Neural cell (in vitro differentiated cells): ENCODE data around the gene TNFRSF13B. TPM values are rescaled to one million over a fixed set of nuclear protein-coding genes. Genes with fewer than 3 reads are reported as not detected.

ENCODE experiments used
- H2AFZ ChIP-seq: fragments of 200-600, 300-800 bp; sonication (generic), shearing (Covaris generic); 2 replicates; pipeline ENCODE4 v1.6.0; 2014; ENCODE audit warnings: low read depth, mild to moderate bottlenecking, antibody characterized with exemption, low read length, moderate library complexity
- H3F3A ChIP-seq: fragments of 200-600 bp; shearing (Covaris generic); 2 replicates; pipeline ENCODE4 v1.6.1; 2016; ENCODE audit warnings: mild to moderate bottlenecking, moderate library complexity, mixed read lengths, antibody characterized with exemption, low read length; ENCODE audit not compliant: insufficient read depth, poor library complexity, severe bottlenecking
- H3K27ac ChIP-seq: fragments of 200-600, 300-800 bp; sonication (generic), shearing (Covaris generic); 2 replicates; pipeline ENCODE4 v1.5.1; 2014; ENCODE audit warnings: mild to moderate bottlenecking, low read length, moderate library complexity
- H3K27me3 ChIP-seq: fragments of 300-800, 200-600 bp; sonication (generic), shearing (Covaris generic); 2 replicates; pipeline ENCODE4 v1.6.0; 2014; ENCODE audit warnings: mild to moderate bottlenecking, low read depth, low read length, moderate library complexity; ENCODE audit not compliant: insufficient read depth
- H3K36me3 ChIP-seq: fragments of 300-800, 200-600 bp; sonication (generic), shearing (Covaris generic); 2 replicates; pipeline ENCODE4 v1.5.1; 2014; ENCODE audit warnings: mild to moderate bottlenecking, antibody characterized with exemption, low read length, moderate library complexity; ENCODE audit not compliant: insufficient read depth
- H3K4me2 ChIP-seq: fragments of 300-800, 200-600 bp; sonication (generic), shearing (Covaris generic); 2 replicates; pipeline ENCODE4 v1.6.0; 2014; ENCODE audit warnings: mild to moderate bottlenecking, low read length
- H3K4me3 ChIP-seq: fragments of 300-800, 200-600 bp; sonication (generic), shearing (Covaris generic); 2 replicates; pipeline ENCODE4 v1.5.1; 2014; ENCODE audit warnings: mild to moderate bottlenecking, low read length, moderate library complexity
- H3K79me2 ChIP-seq: fragments of 200-600 bp; shearing (Covaris generic); replicated peaks from 2 replicates; pipeline ENCODE4 v1.6.0; 2014; ENCODE audit warnings: mild to moderate bottlenecking, low read length, moderate library complexity; ENCODE audit not compliant: insufficient read depth
- H3K9ac ChIP-seq: fragments of 300-800, 200-600 bp; sonication (generic), shearing (Covaris generic); 2 replicates; pipeline ENCODE4 v1.6.1; 2016; ENCODE audit warnings: mild to moderate bottlenecking, low read length, mixed read lengths
- H3K9me2 ChIP-seq: fragments of 200-600 bp; shearing (Covaris generic); 2 replicates; pipeline ENCODE4 v1.6.1; 2016; ENCODE audit warnings: mild to moderate bottlenecking, low read length, mixed read lengths; ENCODE audit not compliant: insufficient read depth
- H3K9me3 ChIP-seq: fragments of 200-600, 300-800 bp; sonication (generic), shearing (Covaris generic); 2 replicates; pipeline ENCODE4 v1.6.1; 2016; ENCODE audit warnings: mild to moderate bottlenecking, mixed run types, low read length, moderate library complexity, mixed read lengths
- H4K20me1 ChIP-seq: fragments of 200-600 bp; shearing (Covaris generic); 2 replicates; pipeline ENCODE4 v1.6.1; 2016; ENCODE audit warnings: mild to moderate bottlenecking, mixed run types; ENCODE audit not compliant: insufficient read depth
- EP300 ChIP-seq: fragments of 450-650 bp; conservative IDR thresholded peaks from 2 replicates; pipeline ENCODE4 v1.6.1; 2014; ENCODE audit warnings: antibody characterized with exemption, mild to moderate bottlenecking, moderate library complexity; ENCODE audit not compliant: poor library complexity, severe bottlenecking
- EZH2 ChIP-seq: fragments of 200-600, 300-800 bp; shearing (Covaris generic), sonication (generic); IDR thresholded peaks from 2 replicates; pipeline ENCODE4 v1.6.1; 2014; ENCODE audit warnings: antibody characterized with exemption, low read length, borderline replicate concordance, mild to moderate bottlenecking; ENCODE audit not compliant: insufficient read depth, poor library complexity, severe bottlenecking
- MXI1 ChIP-seq: fragments of 450-650 bp; conservative IDR thresholded peaks from 2 replicates; pipeline ENCODE4 v1.6.1; 2014; ENCODE audit warnings: antibody characterized with exemption, mild to moderate bottlenecking; ENCODE audit not compliant: poor library complexity, severe bottlenecking
- POLR2AphosphoS5 ChIP-seq: IDR thresholded peaks from 2 replicates; pipeline ENCODE4 v1.6.1; 2012
- RAD21 ChIP-seq: fragments of 450-650 bp; conservative IDR thresholded peaks from 2 replicates; pipeline ENCODE4 v1.6.1; 2014; ENCODE audit warnings: antibody characterized with exemption, mild to moderate bottlenecking, moderate library complexity
- SMC3 ChIP-seq: fragments of 450-650 bp; conservative IDR thresholded peaks from 2 replicates; pipeline ENCODE4 v1.6.1; 2014; ENCODE audit warnings: antibody characterized with exemption, mild to moderate bottlenecking, moderate library complexity; ENCODE audit not compliant: poor library complexity
- TAF1 ChIP-seq: IDR thresholded peaks from 2 replicates; pipeline ENCODE4 v1.6.1; 2012; ENCODE audit warnings: low read depth
- polyA plus RNA-seq: library from polyadenylated mRNA; depleted of rRNA; stranded (reverse); fragments of >200 nt; gene quantifications from 2 replicates; pipeline ENCODE4 v1.2.3, GENCODE V29; 2014
- TF ChIP-seq, protein P1 (sequence below): fragments of 450-650 bp; IDR thresholded peaks from 2 replicates; pipeline ENCODE4 v1.5.1; 2014; ENCODE audit warnings: antibody characterized with exemption, mild to moderate bottlenecking, moderate library complexity; ENCODE audit not compliant: poor library complexity, severe bottlenecking
- TF ChIP-seq, protein P2 (sequence below): IDR thresholded peaks from 2 replicates; pipeline ENCODE4 v1.6.1; 2012; ENCODE audit warnings: borderline replicate concordance

Gene TNFRSF13B
- polyA plus RNA-seq, 1 donor from 2014 or later: not detected

DNA sequence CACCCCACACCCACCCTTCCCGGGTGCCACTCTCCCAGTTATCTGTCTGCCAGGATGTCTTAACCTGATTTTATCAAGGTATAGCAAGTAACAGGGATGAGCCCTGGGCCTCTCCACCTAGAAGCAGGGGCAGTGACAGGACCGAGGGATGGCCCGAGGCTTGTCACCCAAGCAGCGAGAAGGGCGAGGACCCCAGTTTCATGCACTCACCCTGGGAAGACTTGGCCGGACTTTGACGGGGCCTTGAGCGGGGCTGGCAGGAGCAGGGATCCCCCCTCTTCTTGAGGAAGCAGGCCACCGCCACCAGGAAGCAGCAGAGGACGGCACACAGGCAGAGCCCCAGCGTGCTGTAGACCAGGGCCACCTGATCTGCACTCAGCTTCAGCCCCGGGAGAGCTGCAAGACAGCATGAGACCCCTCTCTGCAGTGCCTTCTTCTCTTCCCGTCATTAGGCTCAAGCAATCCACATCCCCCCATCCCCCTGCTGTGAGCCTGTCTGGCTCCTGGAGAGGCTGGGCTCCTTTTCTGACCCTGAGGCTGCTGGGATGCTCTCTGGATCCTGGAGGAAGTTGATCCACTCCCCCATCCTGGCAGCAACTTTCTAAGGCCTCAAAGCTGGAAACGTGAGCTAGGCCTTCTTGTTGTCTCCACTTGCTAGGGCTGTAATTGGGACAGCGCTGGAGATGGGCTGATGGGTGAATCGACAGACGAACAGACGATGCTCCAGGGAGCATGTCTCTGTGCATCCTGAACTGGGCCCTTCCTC lies 31.6 kb downstream of the TNFRSF13B start:
- H3K79me2 ChIP-seq: no peaks in the 10 kb centered on the region
- H3K4me3 ChIP-seq: no peak overlapping the region
- no peak overlapping the region for H3K27ac ChIP-seq
- no peaks in the 10 kb centered on the region for H3F3A ChIP-seq
- no peaks in the 10 kb centered on the region for H3K9me3 ChIP-seq
- no peaks in the 10 kb centered on the region for H4K20me1 ChIP-seq
- H3K9me2 ChIP-seq: no peaks in the 10 kb centered on the region
- TF ChIP-seq, protein P1, sequence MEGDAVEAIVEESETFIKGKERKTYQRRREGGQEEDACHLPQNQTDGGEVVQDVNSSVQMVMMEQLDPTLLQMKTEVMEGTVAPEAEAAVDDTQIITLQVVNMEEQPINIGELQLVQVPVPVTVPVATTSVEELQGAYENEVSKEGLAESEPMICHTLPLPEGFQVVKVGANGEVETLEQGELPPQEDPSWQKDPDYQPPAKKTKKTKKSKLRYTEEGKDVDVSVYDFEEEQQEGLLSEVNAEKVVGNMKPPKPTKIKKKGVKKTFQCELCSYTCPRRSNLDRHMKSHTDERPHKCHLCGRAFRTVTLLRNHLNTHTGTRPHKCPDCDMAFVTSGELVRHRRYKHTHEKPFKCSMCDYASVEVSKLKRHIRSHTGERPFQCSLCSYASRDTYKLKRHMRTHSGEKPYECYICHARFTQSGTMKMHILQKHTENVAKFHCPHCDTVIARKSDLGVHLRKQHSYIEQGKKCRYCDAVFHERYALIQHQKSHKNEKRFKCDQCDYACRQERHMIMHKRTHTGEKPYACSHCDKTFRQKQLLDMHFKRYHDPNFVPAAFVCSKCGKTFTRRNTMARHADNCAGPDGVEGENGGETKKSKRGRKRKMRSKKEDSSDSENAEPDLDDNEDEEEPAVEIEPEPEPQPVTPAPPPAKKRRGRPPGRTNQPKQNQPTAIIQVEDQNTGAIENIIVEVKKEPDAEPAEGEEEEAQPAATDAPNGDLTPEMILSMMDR: no peak
- TF ChIP-seq POLR2AphosphoS5 (no peak), MXI1 (no peak), EZH2 (no peak), EP300 (no peak), SMC3 (no peak), RAD21 (no peak), TAF1 (no peak)
- TF ChIP-seq, protein P2, sequence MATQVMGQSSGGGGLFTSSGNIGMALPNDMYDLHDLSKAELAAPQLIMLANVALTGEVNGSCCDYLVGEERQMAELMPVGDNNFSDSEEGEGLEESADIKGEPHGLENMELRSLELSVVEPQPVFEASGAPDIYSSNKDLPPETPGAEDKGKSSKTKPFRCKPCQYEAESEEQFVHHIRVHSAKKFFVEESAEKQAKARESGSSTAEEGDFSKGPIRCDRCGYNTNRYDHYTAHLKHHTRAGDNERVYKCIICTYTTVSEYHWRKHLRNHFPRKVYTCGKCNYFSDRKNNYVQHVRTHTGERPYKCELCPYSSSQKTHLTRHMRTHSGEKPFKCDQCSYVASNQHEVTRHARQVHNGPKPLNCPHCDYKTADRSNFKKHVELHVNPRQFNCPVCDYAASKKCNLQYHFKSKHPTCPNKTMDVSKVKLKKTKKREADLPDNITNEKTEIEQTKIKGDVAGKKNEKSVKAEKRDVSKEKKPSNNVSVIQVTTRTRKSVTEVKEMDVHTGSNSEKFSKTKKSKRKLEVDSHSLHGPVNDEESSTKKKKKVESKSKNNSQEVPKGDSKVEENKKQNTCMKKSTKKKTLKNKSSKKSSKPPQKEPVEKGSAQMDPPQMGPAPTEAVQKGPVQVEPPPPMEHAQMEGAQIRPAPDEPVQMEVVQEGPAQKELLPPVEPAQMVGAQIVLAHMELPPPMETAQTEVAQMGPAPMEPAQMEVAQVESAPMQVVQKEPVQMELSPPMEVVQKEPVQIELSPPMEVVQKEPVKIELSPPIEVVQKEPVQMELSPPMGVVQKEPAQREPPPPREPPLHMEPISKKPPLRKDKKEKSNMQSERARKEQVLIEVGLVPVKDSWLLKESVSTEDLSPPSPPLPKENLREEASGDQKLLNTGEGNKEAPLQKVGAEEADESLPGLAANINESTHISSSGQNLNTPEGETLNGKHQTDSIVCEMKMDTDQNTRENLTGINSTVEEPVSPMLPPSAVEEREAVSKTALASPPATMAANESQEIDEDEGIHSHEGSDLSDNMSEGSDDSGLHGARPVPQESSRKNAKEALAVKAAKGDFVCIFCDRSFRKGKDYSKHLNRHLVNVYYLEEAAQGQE: no peak
- H2AFZ ChIP-seq: no peak overlapping the region
- no peaks in the 10 kb centered on the region for H3K36me3 ChIP-seq
- H3K27me3 ChIP-seq: no peaks in the 10 kb centered on the region
- H3K4me2 ChIP-seq: no peak overlapping the region
- no peak overlapping the region for H3K9ac ChIP-seq

DNA sequence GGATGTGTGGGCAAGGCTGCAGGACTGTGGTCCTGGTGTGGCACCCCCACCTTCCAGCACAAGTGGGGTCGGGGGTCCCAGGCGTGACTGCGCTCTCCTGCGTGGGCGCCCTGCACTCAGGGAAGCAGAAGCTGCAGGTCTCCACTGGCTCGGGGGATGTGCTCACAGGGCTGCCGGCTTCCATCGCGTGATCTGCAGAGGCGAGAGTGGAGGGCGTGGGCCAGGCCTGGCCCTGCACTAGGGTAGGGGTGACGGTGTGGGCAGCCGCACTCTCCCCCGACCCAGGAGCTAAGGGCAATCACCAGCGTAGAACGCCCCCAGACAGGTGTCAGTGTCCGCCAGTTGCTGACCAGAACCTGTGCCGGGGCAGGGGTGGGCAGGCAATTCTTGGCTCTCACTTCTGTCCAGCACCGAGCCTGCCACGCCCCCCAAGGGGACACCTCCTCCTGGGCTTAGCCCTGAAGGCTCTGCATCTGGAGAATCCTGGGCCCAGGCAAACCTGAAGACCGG lies 32.3 kb downstream of the TNFRSF13B start:
- H4K20me1 ChIP-seq: no peaks in the 10 kb centered on the region
- no peaks in the 10 kb centered on the region for H3K27me3 ChIP-seq
- no peak overlapping the region for H3K4me3 ChIP-seq
- no peak for TF ChIP-seq SMC3
- TF ChIP-seq RAD21: no peak
- no peak for TF ChIP-seq EZH2
- TF ChIP-seq, protein P1: no peak
- TF ChIP-seq TAF1: no peak
- TF ChIP-seq EP300: no peak
- no peak for TF ChIP-seq MXI1
- TF ChIP-seq, protein P2: no peak
- no peak for TF ChIP-seq POLR2AphosphoS5
- no peak overlapping the region for H3K27ac ChIP-seq
- no peaks in the 10 kb centered on the region for H3K9me3 ChIP-seq
- no peak overlapping the region for H3K4me2 ChIP-seq
- H3K9me2 ChIP-seq: no peaks in the 10 kb centered on the region
- no peaks in the 10 kb centered on the region for H3F3A ChIP-seq
- H3K9ac ChIP-seq: no peak overlapping the region
- H2AFZ ChIP-seq: no peak overlapping the region
- no peaks in the 10 kb centered on the region for H3K36me3 ChIP-seq
- no peaks in the 10 kb centered on the region for H3K79me2 ChIP-seq
